ENCODE data around the gene PUS7.
A peak's percentile ranks its signal among the peaks of the same experiment; 100 is the strongest.
"Not testable (repeated sequence)": the region's sequence is repeated elsewhere in the genome, so short reads cannot be mapped to it uniquely, and the experiment has no call there.

PUS7 gene, protein sequence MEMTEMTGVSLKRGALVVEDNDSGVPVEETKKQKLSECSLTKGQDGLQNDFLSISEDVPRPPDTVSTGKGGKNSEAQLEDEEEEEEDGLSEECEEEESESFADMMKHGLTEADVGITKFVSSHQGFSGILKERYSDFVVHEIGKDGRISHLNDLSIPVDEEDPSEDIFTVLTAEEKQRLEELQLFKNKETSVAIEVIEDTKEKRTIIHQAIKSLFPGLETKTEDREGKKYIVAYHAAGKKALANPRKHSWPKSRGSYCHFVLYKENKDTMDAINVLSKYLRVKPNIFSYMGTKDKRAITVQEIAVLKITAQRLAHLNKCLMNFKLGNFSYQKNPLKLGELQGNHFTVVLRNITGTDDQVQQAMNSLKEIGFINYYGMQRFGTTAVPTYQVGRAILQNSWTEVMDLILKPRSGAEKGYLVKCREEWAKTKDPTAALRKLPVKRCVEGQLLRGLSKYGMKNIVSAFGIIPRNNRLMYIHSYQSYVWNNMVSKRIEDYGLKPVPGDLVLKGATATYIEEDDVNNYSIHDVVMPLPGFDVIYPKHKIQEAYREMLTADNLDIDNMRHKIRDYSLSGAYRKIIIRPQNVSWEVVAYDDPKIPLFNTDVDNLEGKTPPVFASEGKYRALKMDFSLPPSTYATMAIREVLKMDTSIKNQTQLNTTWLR

DNA sequence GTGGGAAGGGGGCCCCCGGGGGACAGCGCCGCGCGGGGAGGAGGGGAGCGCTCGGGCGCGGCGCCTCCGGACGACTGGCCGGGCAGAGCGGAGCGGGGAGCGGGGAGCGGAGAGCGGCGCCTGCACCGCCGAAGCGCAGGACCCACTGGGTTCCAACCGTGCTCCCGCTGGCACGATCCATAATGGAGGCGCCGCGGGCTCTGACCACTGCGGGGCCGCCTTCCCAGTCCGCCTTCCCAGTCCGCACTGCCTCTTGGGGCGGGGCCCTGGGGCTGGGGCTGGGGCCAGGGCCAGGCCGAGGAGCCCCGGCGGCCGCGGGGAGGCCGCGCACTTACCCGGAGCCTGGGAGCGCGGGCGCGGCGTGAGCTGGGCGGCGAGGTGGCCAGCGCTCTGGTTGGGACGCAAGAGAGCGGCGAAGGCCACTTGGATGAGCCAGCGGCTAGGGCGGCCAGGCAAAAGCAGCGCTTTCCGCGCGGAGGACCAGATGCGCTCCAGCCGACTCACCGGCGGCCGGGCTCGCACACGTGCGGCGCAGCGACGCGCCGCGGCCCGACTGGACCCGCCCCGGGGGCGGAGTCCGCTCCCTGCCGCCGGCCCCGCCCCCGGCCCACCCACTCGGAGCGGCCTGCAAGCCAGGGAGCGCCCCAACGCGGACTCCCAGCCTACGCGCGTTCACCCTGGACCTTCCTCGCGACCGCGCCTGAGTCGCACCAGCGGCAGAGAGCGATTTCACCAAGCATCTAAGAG is at the start of gene PUS7:
PUS7 (minus strand) TSS at position 555 of the 747 bp plus-strand sequence. CDS start 13,759 bp downstream, outside the sequence.
- DNase-seq (ENCODE audit: low read depth), result peak; percentile 82

DNA sequence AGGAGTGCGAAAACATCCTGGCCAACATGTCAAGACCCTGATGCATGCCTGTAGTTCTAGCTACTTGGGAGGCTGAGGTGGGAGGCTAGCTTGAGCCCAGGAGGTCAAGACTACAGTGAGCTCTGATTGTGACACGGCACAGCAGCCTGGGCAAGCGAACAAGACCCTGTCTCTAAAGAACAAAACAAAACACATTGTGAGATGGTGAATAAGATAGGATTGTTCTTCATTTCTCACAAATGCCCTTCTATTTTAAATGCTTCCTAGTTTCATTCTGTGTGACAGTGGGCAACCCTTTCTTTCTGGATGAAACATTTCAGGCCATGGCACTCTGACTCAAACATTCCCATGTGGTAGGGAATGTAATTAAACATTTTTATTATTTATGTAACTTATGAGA is 45.8 kb upstream of the PUS7 start:
- no peak for DNase-seq (ENCODE audit: low read depth)

DNA sequence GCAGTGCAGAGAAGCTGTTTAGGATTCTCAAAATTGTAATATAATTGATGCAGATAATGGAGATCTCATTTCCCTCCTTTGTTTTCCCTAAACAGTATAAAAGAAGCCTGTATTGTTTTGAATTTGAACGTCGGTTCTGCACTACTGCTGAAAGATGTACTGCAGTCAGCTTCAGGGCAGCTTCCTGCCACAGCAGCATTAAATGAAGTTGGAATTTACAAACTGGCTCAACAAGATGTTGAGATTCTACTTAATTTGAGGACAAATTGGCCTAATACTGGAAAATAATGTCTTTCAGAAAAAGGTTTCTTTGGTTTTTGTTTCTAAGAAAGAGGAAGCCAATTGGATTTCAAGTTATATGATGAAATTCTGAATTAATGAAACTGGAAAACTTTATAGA is 45.0 kb upstream of the PUS7 start:
- DNase-seq (ENCODE audit: low read depth), result no peak

DNA sequence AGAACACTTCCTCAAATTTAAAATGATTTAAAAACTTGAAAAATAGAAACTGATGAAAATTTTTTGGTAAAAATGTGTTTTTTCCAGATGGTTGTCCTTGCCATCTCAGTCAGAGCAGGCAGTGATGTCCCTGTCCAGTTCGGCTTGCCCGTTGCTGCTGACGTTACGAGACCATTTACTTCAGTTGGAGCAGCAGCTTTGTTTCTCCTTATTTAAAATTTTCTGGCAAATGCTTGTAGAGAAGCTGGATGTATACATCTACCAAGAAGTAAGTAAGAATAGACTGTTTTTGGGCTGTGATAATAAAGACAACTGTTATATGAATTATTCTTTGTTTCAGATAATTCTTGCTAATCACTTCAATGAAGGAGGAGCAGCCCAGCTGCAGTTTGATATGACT is 43.1 kb upstream of the PUS7 start:
- DNase-seq (ENCODE audit: low read depth), result no peak

DNA sequence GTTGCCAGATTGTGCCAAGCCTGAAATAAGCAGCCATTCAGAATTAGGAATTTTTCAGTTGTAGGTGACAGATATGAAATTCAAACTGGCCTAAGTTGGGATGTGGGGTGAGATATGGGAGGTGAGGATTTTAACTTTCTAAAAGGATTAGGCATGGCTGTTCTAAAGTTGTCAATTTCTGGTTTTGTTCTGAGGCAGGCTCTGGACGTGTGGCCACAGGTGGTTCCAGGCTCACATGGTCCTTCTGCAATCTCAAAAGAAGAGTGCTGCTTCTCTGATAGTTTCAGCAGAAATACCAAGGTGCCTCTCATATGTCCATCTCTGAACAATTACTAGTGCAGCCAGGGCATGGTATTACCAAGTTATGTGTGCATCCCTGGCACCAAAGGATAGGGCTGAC is 37.9 kb upstream of the PUS7 start:
- DNase-seq (ENCODE audit: low read depth), result no peak

DNA sequence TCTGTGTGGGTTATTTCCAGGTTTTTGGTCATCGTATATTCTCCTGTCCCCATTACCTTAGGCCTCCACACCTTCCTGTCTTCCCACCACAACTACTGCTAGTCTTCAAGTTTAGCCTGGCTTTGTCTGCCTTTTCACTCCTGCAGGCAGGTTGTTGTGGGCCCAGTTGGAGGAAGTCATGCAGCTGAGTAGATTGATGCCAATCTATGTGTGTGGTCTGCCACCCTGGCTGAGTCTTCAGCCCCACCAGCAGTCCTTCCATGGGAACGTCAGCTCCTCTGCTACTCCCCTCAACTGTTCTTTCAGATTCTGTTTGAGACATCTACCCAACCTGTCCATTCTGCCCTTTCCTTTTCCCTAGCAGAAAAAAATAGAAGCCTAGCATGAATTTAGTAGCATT is 16.3 kb upstream of the PUS7 start:
- DNase-seq (ENCODE audit: low read depth), result no peak

DNA sequence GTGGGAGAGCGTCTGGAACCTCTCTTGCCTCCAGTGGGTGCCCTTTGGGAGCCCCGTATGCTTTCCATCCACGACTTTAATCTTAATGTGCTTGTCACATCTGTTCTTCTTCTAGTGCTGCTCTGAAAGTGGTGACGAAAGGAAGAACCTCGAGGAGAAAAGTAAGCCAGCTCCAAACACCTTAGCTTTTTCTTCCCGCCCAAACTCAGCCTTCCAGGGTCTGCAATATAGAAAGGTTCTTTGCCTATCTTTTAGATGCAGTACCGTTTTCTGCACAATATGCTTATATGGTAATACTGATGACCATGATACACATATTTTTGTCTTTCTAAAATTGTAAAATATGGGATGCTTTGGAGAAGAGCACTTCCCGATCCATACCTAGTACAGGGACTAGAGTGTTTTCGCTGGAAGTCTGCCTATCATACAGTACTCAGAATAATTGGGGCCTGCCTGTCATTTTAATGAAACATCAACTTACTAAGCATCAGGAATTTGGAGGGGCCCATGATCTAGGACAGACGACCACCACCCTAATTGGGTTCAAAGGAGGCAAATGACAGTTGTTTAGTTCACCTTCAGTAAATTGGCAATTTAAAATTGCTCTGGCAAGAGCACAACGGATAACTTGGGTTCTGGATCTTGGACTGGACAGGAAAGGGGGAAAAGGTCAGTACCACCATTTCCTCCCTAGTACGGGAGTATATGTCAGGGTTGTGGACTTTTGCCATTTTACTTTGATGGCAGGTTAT is 10.8 kb upstream of the PUS7 start:
- DNase-seq (ENCODE audit: low read depth), result no peak

DNA sequence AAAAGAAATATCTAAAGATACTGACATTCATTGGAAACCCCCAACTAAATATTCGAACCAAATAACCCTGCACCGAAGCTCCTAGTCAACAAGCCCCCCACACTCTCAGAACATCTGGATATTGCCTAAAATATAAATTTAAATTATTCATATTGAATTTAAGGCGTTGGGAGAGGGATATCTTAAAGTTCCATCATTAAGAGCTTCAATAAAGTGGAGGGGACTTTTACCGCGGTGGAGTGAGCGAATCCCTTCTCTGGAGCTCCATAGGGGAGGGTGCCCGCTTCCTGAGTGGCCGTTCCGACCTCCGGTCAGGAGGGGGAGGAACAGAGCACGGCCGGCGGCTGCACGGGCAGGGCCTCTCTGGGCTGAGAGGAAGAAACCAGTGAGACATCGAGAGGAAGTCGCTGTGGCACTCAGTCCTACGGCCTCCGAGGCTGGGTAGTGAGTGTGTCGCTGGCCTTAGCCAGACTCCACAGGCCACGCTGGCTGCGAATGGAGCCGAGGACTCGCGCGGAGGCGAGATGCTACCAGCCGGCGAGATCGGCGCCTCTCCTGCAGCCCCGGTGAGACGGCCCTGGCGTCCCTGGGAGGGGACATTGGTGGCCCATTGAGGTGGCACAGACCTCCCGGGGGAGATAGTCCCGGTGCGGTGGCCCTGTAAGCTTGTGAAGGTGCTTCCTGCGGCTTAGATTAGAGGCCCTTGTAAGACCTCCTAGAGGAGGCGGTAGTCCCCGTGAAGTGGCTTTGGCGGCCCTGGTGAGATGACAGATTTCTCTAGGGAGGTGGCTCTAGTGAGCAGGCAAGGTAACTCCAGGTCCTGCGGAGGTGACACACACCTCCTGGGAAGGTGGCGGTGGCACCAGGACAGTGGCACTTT is 10.0 kb upstream of the PUS7 start, which contains the start of gene RINT1:
RINT1 (plus strand) TSS at position 410 of the 880 bp plus-strand sequence; CDS start at position 525, 115 bp downstream.
- DNase-seq (ENCODE audit: low read depth), result peak; percentile 84

DNA sequence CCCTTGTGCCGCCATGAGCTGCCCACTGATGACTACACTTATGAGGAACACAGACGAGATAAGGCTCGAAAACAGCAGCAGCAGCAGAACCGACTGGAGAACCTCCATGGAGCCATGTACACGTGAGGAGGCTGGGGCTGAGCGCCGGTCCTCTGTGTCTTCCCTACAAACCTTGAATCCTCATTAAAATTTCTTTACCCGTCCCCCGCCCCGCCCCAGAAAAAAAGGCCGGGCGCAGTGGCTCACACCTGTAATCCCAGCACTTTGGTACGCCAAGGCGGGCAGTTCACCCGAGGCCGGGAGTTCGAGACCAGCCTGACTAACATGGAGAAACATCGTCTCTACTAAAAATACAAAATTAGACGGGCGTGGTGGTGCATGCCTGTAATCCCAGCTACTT is 8.5 kb upstream of the PUS7 start:
- no peak for DNase-seq (ENCODE audit: low read depth)

DNA sequence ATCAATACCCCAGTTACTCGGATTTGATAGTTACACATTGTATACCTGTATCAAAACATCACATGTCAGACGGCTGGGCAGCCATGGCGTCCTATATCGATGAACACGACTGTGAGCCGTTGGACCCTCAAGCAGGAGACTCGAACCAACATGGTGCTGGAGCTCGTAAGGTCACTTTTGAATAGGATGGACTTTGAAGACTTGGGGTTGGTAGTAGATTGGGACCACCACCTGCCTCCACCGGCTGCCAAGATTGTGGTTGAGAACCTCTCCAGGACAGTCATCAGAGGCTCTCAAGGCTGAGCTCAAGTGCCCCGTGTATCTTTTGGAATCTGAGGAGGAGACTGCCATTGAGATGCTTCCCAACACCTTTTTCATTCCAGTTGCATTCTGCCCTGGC is 8.1 kb upstream of the PUS7 start:
- no peak for DNase-seq (ENCODE audit: low read depth)

DNA sequence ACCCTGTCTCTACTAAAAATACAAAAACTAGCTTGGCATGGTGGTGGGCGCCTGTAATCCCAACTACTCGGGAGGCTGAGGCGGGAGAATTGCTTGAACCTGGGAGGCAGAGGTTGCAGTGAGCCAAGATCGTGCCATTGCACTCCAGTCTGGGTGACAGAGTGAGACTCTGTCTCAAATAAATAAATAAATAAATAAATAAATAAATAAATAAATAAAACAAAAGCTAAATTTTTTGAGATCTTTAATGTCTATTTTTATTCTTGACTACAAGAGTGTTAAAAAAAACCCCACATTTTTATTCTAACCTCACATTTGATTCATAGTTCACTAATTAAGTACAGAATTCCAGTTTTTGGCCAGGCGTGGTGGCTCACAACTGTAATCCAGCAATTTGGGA is 5.7 kb upstream of the PUS7 start:
- DNase-seq (ENCODE audit: low read depth), result not testable (repeated sequence)

DNA sequence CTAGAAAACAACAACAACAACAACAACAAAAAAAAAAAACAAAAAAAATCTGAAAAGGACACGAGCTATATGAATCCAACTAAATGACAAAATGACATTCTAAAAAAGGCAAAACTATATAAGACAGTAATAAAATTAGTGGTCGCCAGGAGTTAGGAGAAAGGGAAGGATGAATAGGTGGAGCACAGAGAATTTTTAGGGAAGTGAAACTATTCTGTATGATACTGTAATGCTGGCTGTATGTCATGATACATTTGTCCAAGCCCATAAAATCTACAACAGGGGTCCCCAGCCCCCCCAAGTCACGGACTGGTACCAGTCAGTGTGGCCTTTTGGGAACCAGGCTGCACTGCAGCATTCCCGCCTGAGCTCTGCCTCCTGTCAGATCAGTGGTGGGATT is 2.8 kb upstream of the PUS7 start:
- DNase-seq (ENCODE audit: low read depth), result no peak

DNA sequence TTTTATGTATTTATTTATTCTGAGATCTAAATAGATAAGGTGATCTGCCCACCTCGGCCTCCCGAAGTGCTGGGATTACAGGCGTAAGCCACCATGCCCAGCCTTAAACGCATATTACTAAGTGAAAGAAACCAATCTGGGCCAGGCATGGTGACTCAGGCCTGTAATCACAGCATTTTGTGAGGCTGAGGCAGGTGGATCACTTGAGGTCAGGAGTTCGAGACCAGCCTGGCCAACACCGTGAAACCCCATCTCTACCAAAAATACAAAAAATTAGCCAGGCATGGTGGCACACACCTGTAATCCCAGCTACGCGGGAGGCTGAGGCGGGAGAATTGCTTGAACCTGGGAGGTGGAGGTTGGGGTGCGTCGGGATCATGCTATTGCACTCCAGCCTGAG is 2.4 kb upstream of the PUS7 start:
- DNase-seq (ENCODE audit: low read depth), result not testable (repeated sequence)

DNA sequence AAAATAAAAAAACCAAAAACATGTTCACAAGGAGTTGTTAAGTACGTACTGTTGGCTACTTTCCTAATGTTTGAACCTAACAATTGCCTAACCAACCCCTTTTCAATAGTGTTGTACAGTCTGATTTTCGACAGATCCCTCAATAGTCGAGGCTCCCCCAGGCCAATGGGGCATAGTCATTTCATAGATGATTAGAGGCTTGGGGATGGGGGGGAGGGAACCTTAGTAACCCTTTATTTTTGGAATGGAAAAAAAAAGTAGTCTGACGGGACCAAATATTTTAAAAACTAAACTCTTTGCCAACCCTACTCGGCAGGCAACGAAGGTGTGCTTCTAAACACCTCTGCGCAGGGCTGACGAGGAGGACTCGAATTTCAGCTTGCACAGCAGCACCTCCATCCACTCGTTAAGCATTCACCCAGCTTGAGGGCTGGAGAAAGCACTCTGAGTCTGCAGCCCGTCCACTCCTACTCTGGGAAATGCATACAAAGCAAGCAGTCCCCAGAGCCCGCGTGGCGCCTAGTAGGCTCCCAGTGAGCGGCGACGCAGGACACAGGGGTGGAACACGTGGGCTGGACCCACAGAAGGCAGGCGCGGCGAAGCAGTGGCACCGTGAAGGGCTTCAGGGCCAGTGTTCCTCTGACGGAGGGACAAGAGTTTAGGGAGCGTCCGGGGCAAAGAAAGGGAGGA is 899 bp downstream of the PUS7 start:
- peak; percentile 51 for DNase-seq (ENCODE audit: low read depth)

DNA sequence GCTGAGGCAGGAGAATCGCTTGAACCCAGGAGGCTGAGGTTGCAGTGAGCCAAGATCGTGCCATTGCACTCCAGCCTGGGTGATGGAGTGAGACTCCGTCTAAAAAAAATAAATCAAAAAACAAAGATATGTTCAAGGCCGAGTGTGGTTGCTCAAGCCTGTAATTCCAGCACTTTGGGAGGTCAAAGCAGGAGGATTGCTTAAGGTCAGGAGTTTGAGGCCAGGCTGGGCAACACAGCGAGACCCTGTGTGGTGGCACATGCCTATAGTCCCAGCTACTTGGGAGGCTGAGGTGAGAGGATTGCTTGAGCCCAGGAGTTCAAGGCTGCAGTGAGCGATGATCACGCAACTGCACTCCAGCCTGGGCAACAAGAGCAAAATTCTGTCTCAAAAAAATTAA is 1.5 kb downstream of the PUS7 start:
- peak; percentile 31 for DNase-seq (ENCODE audit: low read depth)

DNA sequence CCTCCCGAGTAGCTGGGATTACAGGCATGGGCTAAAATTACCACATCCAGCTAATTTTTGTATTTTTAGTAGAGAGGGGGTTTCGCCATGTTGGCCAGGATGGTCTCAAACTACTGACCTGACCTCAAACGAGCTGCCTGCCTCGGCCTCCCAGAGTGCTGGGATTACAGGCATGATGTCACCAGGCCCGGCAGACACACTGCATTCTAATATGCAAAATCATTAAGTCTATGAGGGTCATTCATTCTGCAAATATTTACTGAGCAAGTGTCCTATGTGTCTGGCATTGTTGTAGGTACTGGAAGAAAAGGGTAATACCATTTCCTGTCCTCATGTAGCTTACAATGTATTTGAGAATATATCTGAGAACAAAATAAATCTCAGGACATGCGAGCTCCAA is 2.7 kb downstream of the PUS7 start:
- DNase-seq (ENCODE audit: low read depth), result no peak

DNA sequence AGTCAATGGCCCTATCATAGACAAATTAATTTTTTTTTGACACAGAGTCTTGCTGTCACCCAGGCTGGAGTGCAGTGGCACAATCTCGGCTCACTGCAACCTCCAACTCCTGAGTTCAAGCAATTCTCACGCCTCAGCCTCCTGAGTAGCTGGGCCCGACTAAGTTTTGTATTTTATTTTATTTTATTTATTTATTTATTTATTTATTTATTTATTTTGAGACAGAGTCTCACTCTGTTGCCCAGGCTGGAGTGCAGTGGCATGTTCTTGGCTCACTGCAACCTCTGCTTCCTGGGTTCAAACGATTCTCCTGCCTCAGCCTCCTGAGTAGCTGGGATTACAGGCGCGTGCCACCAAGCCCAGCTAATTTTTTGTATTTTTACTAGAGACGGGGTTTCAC is 6.5 kb downstream of the PUS7 start:
- DNase-seq (ENCODE audit: low read depth), result not testable (repeated sequence)

DNA sequence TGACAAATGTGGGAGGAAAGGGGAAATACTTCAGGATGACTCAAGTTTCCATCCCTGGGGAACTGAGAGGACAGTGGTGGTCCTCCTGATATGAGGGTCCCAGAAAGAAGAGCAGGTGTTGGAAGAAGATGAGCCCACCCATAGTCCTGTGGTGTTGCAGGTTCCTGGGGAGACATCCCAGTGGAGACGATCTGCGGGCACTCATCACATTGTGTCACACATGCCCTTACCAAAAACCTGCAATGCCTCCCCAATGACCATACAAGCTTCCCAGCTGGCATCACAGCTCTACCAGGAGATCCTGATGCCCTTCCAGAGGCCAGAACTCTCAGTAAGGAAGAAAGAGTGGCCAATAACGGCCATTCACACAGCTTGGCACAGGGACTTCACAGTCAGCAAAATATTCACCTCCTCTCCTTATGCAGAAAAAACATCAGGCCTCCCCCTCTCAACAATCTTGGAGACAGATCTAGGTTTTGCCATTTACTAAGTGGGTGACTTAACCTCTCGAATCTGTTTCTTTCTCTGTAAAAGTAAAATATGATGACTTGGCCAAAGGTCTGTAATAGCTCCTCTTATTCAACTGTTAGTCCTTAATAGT is 9.0 kb downstream of the PUS7 start:
- no peak for DNase-seq (ENCODE audit: low read depth)

DNA sequence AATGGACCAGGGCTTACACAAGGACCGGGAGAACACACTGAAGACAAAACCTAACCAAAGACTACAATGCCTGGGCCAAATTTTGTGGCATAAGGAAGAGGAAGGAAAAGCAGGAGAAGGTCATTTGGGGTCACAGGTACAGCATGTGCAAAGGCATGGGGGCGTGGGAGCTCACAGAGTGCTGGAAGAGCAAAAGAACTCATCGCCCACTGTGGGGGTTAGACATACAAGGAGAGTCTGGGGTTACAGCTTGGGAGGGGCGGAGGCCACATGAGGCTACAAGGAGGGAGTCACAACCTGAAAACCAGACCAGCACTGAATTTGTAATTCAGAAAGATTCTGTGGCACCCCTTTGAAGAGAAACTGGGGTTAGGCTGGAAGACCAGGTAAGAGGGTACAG is 9.7 kb downstream of the PUS7 start:
- no peak for DNase-seq (ENCODE audit: low read depth)

DNA sequence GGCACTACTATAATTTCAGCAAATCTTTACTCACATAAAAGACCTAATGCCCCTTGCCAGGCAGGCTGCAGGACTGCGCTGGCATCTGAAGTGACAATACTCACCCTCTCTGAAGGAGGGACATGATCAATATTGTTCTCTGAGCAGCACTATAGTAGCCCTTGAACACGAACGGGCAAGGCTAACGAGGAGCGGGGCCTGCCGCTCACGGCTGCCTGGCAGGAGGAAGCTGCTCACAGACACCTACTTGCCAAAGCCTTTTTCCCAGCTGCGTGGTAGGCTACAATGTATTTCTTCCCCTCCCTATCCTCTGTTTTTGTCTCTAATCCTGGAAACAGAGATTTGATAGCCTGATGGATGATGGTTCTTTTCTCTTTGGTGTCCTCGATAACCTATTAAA is 19.9 kb downstream of the PUS7 start:
- no peak for DNase-seq (ENCODE audit: low read depth)
